Adrenal gland (tissue), 5 donors: ENCODE results near the gene PRLR.

Source experiments
- CTCF ChIP-seq, 6 experiments: fragments of 450-650 bp in 4 of 6; fragments of 200-600 bp in 2 of 6; sonication (generic) in 1 of 6; IDR thresholded peaks; 1 replicate in 5 of 6; 2 replicates in 1 of 6; pipeline versions ENCODE4 v1.5.1 to v1.8.0; 2016 to 2021; ENCODE audit warnings: antibody characterized with exemption in 6 of 6, mild to moderate bottlenecking in 2 of 6, moderate library complexity in 1 of 6
- POLR2A ChIP-seq, 2 donors: fragments of 450-650 bp; IDR thresholded peaks; one replicate each; pipeline ENCODE4 v1.6.1; 2017; ENCODE audit warnings: antibody characterized with exemption in 2 of 2, mild to moderate bottlenecking in 2 of 2, moderate library complexity in 1 of 2
- donor health status: DM: no; HTN: no; CAD: no.

- TF ChIP-seq CTCF (IDR thresholded peaks at IDR 0.05) (no peak), POLR2A (IDR thresholded peaks at IDR 0.05) (no peak)
These were observed 11.3 kb downstream of the PRLR start for GRCh38 chr5:35218981-35219380.
